GM04503 (cell line): ENCODE results near the gene CALD1.

Experiments used
- DNase-seq: peaks from one replicate; pipeline ENCODE4 v3.0.0-alpha.2; 2012; ENCODE audit warnings: low read depth

CALD1 gene, protein sequence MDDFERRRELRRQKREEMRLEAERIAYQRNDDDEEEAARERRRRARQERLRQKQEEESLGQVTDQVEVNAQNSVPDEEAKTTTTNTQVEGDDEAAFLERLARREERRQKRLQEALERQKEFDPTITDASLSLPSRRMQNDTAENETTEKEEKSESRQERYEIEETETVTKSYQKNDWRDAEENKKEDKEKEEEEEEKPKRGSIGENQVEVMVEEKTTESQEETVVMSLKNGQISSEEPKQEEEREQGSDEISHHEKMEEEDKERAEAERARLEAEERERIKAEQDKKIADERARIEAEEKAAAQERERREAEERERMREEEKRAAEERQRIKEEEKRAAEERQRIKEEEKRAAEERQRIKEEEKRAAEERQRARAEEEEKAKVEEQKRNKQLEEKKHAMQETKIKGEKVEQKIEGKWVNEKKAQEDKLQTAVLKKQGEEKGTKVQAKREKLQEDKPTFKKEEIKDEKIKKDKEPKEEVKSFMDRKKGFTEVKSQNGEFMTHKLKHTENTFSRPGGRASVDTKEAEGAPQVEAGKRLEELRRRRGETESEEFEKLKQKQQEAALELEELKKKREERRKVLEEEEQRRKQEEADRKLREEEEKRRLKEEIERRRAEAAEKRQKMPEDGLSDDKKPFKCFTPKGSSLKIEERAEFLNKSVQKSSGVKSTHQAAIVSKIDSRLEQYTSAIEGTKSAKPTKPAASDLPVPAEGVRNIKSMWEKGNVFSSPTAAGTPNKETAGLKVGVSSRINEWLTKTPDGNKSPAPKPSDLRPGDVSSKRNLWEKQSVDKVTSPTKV

DNA sequence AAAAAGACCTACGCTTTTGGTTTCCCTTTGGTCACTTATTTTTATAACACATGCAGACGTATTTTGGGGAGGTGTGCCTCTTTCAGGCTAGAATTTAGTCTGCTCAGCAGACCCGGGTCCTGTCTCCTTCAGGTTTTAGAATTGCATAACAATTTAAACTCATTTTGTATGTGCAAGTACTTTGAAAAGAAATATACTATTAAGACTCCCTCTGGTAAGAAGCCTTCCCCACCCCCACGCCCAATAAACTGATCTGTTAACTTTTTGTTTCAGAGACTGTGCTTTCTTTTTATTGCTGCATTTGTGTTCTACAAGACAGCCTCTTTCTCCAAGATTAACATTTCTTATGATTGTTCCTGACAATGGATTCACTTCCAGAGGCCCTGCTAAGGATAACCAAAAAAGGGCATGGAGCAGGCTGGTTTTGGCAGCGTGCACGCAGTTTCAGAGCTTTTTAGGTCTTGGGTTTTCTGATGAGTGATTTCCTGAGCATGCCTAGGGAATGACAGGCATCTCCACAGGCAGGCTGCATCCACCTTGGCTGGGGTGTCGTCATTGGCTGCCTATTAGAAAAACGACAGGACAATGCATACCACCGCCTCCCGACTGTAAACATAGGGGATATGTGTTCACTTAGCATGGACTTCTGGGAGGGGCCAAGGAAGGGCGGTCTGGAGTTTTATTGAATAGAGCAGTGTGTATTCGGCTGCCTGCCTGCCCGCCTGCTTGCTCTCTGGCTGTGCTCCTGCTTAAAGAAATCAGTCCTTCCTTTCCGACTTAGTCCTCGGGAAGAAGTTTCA, at the start of gene CALD1:
Gene CALD1 (plus strand): TSS at position 694 of the 800 bp plus-strand sequence. CDS start 88,100 bp downstream, outside the sequence.
- DNase-seq, result peak; percentile 99

DNA sequence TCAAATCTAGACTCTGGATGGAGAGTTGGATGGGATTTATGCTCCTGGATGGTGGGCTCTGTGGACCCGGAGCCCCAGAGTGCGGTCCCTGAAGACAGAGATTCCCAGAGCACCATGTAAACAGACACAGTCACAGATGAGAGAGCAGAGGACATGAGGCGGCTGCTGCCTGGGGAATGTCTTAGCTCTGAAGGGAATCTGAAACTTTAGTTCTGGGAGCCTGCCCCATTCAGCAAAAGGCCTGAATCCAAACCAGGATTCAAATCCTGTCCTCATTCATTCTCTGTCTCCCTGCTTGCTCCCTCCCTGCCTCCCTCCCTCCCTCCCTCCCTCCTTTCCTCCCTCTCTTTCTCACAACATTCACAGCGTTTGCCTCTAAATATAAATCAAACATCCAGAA, 49.5 kb upstream of the CALD1 start:
- DNase-seq, result no peak

DNA sequence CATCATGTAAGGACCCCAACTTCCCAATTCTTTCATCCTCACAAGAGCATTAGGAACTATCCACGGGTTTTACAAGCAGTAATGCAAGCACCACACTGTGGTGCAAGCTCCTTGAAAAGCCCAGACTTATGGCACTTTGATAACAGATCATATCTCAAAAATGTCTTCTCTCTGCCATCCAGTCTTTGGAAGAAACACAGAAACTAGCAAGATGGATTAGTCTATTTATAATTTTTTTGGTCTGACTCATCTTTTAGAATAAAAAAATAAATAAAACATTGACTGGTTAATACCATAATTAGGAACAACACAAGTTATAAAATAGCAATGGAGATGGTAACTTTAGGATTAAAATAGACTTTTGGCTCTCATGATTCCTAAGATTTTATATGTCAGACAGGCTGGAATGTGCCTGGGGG, 49.0 kb upstream of the CALD1 start:
- peak; percentile 68 for DNase-seq

DNA sequence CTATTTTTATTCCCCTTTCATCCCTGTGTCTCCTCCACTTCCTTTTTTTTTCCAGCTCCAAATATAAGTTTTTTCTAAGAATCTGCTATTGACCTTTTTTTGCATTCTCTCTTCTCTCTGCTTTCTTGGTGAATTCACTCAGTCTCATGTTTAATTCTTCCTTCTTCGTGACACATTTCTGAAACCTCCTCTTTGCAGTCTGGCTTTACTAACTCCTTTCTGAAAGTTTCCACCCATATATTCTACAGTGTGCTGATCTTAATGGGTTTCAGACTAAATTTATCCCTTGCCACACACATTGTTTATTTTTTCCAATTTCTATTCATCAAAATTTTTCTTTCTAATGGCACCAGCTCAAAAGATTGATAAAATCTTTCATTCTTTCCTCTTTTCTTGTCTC, 47.8 kb upstream of the CALD1 start:
- no peak for DNase-seq

DNA sequence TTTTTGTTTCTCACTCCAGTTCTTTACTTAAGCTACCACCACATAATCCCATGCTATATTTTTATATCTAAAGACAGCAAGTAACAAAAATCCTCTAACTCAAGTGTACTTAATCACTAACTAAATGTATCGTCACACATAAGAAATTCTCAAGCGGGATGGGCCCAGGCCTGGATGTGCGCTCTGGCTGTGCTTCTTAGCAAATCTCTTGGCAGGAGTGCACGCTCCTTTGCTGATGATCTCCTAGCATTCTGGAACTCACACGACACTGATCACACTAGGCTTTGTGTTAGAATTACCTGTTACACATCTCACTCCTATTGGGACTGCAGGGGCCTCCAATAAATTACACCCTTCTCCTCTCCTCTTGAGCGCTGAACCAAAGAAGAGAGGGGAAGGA, 46.7 kb upstream of the CALD1 start:
- DNase-seq, result no peak

DNA sequence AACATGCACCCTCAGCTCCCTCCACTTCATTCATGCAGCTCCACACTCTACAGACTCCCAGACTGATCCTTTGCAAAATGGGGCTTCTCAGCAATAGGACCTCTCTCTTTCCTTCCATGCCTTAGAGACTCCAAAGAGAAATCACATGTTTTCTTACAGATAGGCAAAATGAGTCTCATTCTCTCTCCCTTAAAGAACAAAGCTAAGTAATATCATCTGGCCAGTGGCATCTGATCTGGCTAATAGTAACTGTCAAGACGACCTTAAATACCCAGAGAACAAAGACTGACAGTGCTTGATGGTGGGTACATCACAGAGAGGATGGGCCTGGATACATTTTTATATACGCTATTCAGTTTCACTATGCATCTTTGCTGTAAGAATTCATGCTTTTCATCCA, 43.1 kb upstream of the CALD1 start:
- DNase-seq, result no peak

DNA sequence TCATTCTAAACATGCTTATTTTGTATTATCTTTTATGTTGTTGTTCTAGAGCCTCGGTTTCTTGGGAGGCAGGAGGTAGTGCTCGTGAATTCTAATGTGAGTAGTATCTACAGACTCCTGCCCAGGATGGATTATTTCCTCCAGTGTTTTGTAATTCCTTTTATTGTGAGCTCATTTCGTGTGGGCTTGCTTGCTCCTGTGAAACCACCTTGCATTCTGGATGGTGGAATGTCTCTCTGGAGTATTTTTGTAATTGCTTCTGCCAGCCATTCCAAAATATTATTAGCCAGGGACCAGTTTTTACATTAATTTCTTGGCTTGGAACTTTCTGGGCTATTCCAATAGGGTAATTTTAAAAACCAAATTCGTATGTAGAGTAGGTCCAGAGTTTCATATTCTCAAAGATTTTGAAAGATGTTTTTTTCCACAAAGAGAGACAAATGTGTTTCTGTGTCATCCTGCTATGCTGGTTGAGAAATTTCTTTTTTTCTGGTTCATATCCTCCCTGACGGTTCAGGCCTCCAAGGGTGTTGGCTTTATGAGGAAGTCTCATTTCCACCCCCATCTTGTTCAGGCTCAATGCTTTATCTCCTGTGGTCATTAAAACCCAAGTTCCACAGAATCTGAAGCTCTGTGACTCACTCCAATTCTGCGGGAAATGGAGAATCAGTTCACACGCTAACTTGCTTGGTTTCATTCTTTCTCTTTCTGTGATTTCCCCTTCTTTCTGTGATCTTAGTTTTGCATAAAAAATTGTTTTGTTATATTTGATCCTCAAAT, 41.7 kb upstream of the CALD1 start:
- DNase-seq, result peak; percentile 99

DNA sequence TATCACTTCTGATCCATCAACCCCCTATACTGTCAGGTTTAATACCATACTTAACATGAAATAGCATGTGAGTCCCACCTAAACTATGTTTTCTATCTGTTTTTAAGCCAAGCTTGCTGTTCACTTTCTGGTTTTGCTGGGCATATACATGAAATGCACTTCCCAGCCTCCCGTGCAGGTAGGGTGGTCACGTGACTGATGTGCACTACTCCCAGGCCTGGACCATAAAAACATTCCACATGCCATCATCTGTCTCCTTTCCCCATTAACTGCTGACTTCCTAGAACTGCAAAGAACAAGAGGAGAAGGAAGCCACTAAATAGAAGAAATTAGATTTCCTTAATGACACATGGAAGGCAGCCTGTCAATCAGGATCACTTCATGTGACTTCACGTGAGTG, 40.1 kb upstream of the CALD1 start:
- DNase-seq, result no peak

DNA sequence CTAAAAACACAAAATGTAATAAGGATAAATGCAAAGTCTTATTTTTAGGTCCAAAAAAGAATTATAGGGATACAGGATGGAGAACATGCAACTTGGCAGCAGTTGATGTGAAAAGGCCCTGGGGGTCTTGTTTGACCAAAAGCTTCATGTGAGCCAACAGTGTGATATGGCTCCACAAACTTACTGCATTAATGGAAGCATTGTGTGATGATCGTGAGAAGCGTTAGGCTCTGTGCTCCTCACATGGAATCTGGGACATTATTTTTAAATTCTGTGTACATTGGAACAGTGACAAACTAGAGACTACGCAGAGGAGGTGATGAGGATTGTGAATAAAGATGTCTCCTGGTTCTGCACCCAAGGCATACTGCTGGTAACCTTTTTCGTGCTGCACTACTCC, 39.1 kb upstream of the CALD1 start:
- DNase-seq, result no peak

DNA sequence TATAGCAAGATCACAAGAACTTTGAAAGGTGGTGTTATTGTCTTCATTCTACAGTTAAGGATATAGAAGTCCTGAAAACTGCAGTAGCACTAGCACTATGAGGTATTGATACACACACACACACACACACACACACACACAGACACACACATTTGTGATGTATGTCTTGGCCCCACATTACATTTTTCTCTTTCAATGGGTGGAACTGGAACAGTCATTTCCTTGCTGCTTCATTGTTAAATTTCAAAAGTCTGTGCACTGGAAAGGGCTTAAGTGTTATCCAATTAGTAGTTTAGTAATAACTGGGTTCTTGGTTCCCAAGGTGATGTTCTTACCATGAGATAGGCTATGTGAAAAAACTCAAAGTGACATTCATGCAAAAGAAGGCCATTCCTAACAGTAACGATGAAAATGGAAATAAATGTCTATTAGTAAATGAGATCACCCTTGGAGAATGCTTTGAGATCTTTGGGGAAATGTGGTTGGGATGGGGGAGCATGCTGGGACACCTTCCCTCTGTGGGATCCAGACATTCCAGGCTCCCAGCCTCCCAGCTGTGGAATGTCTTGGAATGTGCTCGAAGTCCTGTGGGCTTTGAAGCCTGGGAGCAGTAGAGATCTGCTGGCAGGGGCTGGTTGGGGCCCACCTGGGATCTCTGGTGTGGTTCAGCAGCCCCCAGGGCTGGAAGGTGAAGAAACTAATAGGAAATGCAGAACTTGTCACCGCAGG, 37.4 kb upstream of the CALD1 start:
- peak; percentile 97 for DNase-seq

DNA sequence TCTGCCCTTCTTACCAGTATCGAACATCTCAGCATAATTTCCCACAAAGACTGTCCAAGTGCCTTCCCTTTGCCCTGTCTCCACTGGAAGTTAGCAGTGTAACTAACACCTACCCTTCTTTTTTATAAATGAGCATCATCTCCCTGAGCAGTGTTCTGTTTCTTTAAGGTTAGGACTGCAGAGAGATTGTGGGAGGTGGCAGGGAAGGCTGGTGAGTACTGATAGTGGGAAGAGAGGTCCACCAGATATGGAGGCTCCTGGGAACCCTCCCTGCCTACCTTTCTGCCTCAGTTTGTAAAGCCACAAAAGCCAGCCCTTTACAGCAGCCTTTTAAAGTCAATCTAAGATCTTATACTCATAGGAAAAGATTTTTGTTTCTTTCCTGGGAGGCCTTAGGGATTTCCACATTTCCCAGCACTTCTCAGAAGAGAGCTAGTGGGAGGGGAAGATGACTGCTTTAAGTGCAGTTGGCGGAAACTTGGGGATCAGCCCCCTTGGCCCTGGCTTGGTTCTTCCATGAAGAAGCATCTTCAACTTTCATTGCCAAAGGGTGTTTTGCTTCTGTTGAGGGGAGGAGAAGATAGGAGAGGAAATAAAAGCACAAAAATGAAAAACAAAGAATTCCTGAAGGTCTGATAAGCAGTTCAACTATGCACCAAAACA, 36.6 kb upstream of the CALD1 start:
- DNase-seq, result peak; percentile 99

DNA sequence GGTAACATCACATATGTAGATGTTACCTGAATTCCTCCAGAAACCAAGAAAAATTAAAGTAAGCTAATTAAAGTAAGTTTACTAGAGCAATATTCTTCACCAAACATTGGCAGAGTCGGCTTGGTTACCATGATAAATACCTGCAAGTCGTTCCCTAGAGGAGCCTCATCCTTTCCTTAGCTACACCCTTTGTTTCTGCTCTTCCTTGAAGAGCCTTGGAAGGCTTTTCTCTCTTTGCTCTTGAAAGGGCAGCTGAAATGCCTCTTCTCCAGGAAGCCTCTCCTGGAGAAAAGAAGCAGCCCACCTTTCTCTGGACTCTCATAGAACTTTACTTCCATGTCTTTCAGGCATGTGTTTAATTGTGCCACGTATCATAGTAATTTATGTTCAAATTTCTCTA, 34.9 kb upstream of the CALD1 start:
- DNase-seq, result no peak

DNA sequence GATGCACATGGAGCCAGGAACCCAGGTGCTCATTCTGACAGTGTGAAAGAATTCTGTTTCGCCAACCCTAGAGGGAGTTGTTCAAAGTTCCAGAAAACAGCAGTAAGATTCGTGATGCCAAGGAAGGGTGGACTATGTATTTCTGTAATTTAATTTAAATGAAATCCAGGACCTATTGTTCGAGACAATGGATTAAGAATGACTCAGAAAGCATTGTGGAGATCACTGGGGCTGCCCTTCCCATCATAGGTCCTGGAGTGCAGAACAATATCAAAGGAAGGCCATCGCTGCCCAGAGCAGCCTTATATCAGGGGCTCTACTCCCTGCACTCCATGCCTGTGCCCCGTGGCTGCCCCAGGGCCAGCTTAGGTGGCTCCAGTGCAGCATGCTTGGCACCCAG, 32.1 kb upstream of the CALD1 start:
- DNase-seq, result no peak

DNA sequence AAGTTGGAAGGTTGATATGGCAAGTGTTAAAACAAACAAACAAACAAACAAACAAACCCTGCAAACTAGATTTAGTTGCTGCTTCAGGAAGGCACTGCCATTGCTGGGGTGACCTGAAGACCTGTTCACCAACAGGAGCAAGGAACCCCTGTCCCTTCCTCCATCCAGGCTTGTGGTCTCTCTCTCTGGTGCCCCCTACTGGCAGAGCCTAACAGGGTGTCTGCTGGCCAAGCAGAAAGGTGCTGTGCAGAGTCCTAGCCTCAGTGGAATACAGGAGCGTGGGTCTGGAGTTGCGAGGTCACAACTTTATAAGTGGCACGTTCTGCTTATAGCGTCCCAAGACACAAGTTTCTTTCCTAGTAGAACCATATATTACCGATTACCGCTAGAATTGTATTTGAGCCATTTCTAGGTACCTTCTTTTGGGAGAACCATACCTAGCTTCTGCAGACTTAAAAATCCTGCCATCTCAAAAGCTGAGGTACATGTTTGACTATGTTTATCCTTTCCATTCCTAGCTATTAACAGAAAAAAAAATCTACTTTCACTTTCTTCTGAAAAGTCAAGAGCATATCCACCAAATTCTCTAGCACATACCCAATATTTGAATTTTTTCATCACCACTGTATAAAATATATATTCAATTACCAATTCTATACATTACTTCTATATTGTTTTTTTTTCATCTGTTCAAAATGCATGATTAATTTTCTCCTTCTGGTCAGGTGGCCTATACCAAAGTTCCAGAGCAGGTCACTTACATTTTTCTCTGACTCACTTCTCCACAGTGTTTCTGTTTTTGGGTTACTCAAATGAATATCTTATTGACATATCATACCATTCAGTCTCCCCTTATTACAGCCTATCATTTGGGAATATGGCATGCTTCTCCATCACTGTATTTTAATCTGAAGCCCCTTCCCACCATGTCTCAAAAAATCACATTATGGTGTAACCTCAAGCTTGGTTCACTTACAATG, 29.1 kb upstream of the CALD1 start:
- no peak for DNase-seq

DNA sequence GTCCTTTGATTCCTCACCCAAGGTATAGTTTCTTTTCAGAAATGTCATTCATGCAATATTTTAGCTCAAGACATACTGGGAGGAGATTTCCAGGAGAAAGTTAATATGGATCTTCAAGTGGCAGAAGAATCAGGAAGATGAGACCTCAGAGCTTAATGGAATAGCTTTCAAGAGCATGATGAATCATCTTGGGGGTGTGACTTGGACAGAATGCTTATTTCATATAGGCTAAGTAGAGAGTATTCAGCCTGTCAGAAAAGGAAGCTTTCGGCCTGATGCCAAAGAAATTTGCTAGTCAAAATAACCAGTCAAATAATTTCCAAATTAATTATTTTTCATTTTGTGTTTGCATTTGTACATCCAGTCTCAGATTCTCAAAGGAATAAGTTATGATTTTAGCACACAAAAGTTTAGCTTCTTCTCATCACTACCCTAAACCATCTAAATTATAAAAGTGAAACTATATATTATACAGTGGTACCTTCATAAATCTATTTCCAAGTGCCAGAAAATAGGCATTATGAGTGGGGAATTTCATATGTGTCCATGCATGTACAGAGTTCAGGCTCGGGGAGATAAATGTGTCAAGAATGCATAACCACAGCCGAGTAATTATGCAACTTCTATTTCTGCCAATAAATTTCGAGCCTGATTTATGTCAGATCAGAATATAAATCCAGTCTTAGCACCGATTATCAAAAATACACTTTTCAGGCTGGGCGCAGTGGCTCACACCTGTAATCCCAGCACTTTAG, 27.3 kb upstream of the CALD1 start:
- DNase-seq, result no peak

DNA sequence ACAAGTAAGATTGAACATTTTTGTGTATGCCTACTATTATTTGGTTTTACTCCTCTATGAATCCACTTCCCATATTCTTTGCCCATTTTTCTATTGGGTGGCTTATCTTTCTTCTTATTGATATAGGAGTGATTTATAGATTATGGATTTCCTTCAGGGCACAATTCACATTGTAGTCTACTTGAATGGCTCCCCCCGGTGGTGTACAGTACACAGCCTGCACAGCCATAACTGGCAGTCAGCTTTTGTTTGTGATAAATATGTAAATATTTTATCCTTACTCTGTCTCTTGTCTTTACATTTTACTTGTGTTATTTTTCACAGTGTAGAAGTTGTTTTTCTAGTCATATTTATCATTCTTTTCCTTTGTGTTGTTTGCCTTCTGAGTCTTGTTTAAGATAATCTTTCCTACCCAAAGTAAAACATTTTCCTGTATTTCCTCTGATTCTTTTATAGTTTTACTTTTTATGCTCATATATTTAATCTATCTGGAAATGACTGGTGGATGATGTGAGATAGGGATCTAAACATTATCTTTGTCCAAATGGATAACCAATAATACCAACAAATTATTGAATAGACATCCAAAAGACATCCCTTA, 23.9 kb upstream of the CALD1 start:
- DNase-seq, result no peak

DNA sequence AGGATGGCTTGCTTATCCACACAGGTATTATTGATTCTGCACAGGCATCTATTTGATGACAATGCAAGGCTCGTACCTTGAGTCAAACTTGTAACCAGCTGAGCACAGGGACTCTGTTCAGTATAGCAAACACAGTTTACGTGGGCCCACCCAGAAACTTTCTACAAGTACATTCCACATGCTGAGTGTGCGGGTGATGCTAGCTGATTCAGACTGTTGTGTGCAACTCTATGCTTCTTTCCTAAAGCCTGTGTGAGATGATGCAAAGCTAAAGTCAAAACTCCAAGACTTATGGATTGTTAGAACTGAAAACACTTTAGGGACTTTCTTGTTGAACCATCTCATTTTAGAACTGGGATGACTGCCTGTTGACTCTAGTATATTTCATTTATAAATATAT, 21.5 kb upstream of the CALD1 start:
- no peak for DNase-seq

DNA sequence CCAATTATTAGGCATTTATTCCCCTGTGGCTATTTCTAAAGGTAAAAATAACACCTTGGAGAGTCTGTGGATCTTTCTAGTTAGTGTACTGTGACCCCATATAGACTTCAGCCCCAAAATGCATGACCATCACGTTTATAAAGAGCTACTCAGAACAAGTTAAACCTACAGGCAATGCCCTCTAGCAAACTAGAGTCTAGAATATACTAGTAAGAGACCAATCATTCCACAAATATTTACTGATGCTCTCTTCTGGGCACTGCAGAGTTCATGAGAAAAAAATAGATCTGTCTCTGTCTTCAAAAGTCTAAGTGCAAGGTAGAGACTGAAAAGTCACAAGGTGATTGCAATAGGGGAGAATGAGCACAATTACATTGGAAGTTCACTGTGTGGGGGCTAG, 20.5 kb upstream of the CALD1 start:
- DNase-seq, result no peak
